Lower leg skin (tissue), 4 donors: Measurements from ENCODE around the gene DAPP1. TPM values are rescaled to one million over a fixed set of nuclear protein-coding genes. Genes with fewer than 3 reads are reported as not detected.

Experiments used
- DNase-seq, 2 donors: peaks; one replicate each; pipeline ENCODE4 v3.0.0-alpha.2; 2019; ENCODE audit warnings: low spot score in 2 of 2
- H3K4me3 ChIP-seq: fragments of 200-600 bp; sonication (generic); 2 replicates; pipeline ENCODE4 v1.5.1; 2017; ENCODE audit warnings: mild to moderate bottlenecking, low read depth; ENCODE audit not compliant: poor library complexity, severe bottlenecking
- CTCF ChIP-seq, 3 donors: fragments of 450-650 bp; IDR thresholded peaks; one replicate each; pipeline ENCODE4 v1.5.1; 2016; ENCODE audit warnings: antibody characterized with exemption in 3 of 3, mild to moderate bottlenecking in 3 of 3, moderate library complexity in 2 of 3
- POLR2A ChIP-seq, 2 donors: fragments of 450-650 bp; IDR thresholded peaks; one replicate each; pipeline ENCODE4 v1.6.1; 2016 to 2017; ENCODE audit warnings: antibody characterized with exemption in 2 of 2, mild to moderate bottlenecking in 1 of 2, moderate library complexity in 1 of 2
- WGBS, 2 donors: methylation state at CpG; one replicate each; pipeline ENCODE4 v1.1.5; 2018; 5-methylcytosine and 5-hydroxymethylcytosine counted together
- intact Hi-C: fragments of 100-400 bp; cut with DNase I; formaldehyde crosslinking; loops from one replicate; pipeline ENCODE4 v1.15.0; 2023; ENCODE audit warnings: low total_unique reads
- total RNA-seq, 4 donors: library from RNA; depleted of rRNA; stranded (reverse); fragments of >200 nt; gene quantifications; one replicate each; pipeline ENCODE4 v1.1.0, GENCODE V29; 2016

Gene DAPP1
- total RNA-seq, 4 donors from 2014 or later = 24.5 to 37.7 (median 34.2) TPM

GRCh38 chr4:99818661-99819060 lies 2.0 kb downstream of the DAPP1 start:
- WGBS, 2 donors = 87 to 96% methylated on average over 1 of the region's 1 CpG
- H3K4me3 ChIP-seq = no peak overlapping the region
- TF ChIP-seq CTCF (IDR thresholded peaks at IDR 0.05) (no peak), POLR2A (IDR thresholded peaks at IDR 0.05) (no peak)
- DNase-seq = no peak
- intact Hi-C loops = no loop called here

- TF ChIP-seq CTCF (IDR thresholded peaks at IDR 0.05) (no peak), POLR2A (IDR thresholded peaks at IDR 0.05) (no peak)
- H3K4me3 ChIP-seq = no peak overlapping the region
- no peak for DNase-seq
- 57 to 63% methylated on average over 4 of the region's 4 CpGs for WGBS, 2 donors
- intact Hi-C loops = no loop called here
Measured at GRCh38 chr4:99821918-99822503, 5.4 kb downstream of the DAPP1 start.

- intact Hi-C loops = no loop called here
- TF ChIP-seq POLR2A (IDR thresholded peaks at IDR 0.05) = no peak
- no peak for TF ChIP-seq CTCF (IDR thresholded peaks at IDR 0.05)
- DNase-seq = no peak
- no peak overlapping the region for H3K4me3 ChIP-seq
- 92 to 93% methylated on average over 3 of the region's 3 CpGs for WGBS, 2 donors
Measured at GRCh38 chr4:99822734-99823133, 6.1 kb downstream of the DAPP1 start.

- TF ChIP-seq POLR2A (IDR thresholded peaks at IDR 0.05) (no peak), CTCF (IDR thresholded peaks at IDR 0.05) (no peak)
- no peak for DNase-seq
- no peak overlapping the region for H3K4me3 ChIP-seq
- WGBS, 2 donors = 90 to 97% methylated on average over 3 of the region's 3 CpGs
- intact Hi-C loops = no loop called here
Measured at GRCh38 chr4:99824070-99824599, 7.5 kb downstream of the DAPP1 start.

GRCh38 chr4:99825272-99825671 lies 8.6 kb downstream of the DAPP1 start:
- intact Hi-C loops = no loop called here
- TF ChIP-seq CTCF (IDR thresholded peaks at IDR 0.05) = no peak
- TF ChIP-seq POLR2A (IDR thresholded peaks at IDR 0.05) = no peak
- WGBS, 2 donors = 51 to 68% methylated on average over 3 of the region's 3 CpGs
- DNase-seq = no peak
- H3K4me3 ChIP-seq = no peak overlapping the region

- H3K4me3 ChIP-seq = no peak overlapping the region
- 79 to 81% methylated on average over 1 of the region's 1 CpG for WGBS, 2 donors
- no peak for DNase-seq
- TF ChIP-seq CTCF (IDR thresholded peaks at IDR 0.05) (no peak), POLR2A (IDR thresholded peaks at IDR 0.05) (no peak)
- intact Hi-C loops = no loop called here
Measured at GRCh38 chr4:99826016-99826415, 9.4 kb downstream of the DAPP1 start.
